RWPE1 (cell line): ENCODE results near the gene TMEM214.

ENCODE experiments used
- CTCF ChIA-PET: fragments of 350-600 bp; sonication (Branson Sonifier 250); formaldehyde crosslinking; extraction: SDS; loops from one replicate; lab custom pipeline; 2021; lab: Yijun Ruan, JAX
- POLR2A ChIA-PET: fragments of 400-600 bp; formaldehyde crosslinking; extraction: SDS; loops from one replicate; lab custom pipeline; 2020; ENCODE audit warnings: antibody characterized with exemption; ENCODE audit not compliant: low non-redundant PET; lab: Yijun Ruan, JAX
- DNase-seq: peaks from one replicate; pipeline ENCODE4 v3.0.0; 2012; ENCODE audit warnings: low spot score
- H3K27ac ChIP-seq: fragments of 450-650 bp; 2 replicates; pipeline ENCODE4 v1.5.1; 2017
- TF ChIP-seq, protein P1 (sequence below): fragments of 450-650 bp; conservative IDR thresholded peaks from 2 replicates; pipeline ENCODE4 v1.5.1; 2017; ENCODE audit warnings: low read depth, mild to moderate bottlenecking

Gene TMEM214

GRCh38 chr2:27083410-27084296 lies 50.9 kb downstream of the TMEM214 start:
- DNase-seq = peak; percentile 42
- TF ChIP-seq, protein P1, sequence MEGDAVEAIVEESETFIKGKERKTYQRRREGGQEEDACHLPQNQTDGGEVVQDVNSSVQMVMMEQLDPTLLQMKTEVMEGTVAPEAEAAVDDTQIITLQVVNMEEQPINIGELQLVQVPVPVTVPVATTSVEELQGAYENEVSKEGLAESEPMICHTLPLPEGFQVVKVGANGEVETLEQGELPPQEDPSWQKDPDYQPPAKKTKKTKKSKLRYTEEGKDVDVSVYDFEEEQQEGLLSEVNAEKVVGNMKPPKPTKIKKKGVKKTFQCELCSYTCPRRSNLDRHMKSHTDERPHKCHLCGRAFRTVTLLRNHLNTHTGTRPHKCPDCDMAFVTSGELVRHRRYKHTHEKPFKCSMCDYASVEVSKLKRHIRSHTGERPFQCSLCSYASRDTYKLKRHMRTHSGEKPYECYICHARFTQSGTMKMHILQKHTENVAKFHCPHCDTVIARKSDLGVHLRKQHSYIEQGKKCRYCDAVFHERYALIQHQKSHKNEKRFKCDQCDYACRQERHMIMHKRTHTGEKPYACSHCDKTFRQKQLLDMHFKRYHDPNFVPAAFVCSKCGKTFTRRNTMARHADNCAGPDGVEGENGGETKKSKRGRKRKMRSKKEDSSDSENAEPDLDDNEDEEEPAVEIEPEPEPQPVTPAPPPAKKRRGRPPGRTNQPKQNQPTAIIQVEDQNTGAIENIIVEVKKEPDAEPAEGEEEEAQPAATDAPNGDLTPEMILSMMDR = no peak
- ChIA-PET POLR2A (interaction anchor here (0.7 kb wide), 1 partner anchor 13 kb away, joined by 3 read pairs; no protein-coding TSS in a partner anchor), CTCF (interaction anchor here (1.0 kb wide), 1 partner anchor 124 kb away, joined by 4 read pairs; no protein-coding TSS in a partner anchor)
- peak overlapping the region; percentile 83 for H3K27ac ChIP-seq

DNA sequence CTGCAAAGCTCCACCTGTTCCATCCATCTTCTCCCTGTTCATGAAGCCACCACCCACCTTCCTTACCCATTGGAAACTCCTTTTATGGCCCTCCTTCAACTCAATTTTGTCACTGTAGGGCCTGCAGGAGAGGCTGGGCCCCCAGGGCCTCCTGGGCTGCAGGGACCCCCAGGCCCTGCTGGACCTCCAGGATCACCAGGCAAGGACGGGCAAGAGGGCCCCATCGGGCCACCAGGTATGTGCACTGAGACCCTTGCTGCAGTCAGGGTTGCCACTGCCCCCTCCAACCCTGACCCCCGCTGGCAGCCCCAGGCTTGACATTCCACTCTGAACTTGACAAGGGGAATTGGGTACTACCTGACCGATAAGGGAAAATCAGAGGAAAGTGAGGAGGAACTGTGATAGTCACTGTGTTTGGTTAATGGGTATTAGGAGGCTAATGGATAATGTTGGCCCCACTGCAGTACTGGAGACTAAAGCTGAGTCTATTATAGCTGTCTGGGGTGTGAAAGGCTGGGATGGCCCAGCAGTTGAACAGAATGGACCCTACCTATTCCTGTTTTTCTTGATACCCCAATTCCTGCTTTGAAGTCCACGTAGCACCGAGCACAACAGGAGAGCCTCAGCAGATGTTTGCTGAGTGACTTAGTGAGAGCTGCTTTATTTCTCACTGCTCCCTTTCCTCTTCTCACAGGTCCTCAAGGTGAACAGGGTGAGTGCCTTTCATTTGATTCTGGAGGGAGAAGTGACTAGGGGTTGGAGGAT lies 51.7 kb downstream of the TMEM214 start:
- CTCF ChIA-PET = interaction anchor here (1.8 kb wide), 1 partner anchor 123 kb away, joined by 8 read pairs; no protein-coding TSS in a partner anchor
- TF ChIP-seq, protein P1 = no peak
- peak overlapping the region; percentile 83 for H3K27ac ChIP-seq
- POLR2A ChIA-PET = no interaction called here
- DNase-seq = no peak

DNA sequence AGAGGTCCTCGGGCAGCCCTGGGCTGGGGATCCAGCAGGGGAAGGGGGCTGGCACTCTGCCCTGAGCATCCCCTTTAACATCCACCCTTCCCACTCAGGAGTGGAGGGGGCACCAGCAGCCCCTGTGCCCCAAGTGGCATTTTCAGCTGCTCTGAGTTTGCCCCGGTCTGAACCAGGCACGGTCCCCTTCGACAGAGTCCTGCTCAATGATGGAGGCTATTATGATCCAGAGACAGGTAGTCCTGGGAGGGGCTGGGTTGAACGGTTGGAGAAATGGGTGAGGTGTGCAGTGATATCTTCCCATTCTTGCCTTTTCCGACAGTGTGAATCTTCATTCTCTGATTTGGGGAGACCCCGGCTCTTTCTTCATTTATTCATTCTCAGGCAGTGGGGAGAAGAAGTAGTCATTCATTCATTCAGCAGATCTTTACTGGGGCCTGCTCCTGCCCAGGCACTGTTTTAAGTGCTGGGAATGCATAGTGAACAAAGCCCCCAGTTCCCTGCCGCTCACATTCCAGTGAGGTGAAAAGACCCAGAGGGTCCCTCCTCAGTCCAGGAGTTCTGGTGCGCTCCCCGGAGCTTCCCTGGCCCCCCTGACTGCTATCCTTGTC lies 52.4 kb downstream of the TMEM214 start:
- DNase-seq = no peak
- POLR2A ChIA-PET = interaction anchor here (1.0 kb wide), 1 partner anchor 35 kb away, joined by 4 read pairs; no protein-coding TSS in a partner anchor
- CTCF ChIA-PET = interaction anchor here (0.7 to 1.8 kb wide), 3 partner anchors 13 to 124 kb away, joined by 3 to 8 read pairs (median 3); partner anchors contain the start of gene OST4
- TF ChIP-seq, protein P1 = no peak
- H3K27ac ChIP-seq = peak overlapping the region; percentile 83

DNA sequence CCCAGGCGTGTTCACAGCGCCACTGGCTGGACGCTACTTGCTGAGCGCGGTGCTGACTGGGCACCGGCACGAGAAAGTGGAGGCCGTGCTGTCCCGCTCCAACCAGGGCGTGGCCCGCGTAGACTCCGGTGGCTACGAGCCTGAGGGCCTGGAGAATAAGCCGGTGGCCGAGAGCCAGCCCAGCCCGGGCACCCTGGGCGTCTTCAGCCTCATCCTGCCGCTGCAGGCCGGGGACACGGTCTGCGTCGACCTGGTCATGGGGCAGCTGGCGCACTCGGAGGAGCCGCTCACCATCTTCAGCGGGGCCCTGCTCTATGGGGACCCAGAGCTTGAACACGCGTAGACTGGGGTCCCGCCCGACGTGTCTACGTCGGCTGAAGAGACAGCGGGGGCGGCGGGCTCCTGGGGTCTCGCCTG lies 52.9 kb downstream of the TMEM214 start:
- POLR2A ChIA-PET = interaction anchor here (1.0 kb wide), 1 partner anchor 35 kb away, joined by 4 read pairs; no protein-coding TSS in a partner anchor
- DNase-seq = peak; percentile 45
- H3K27ac ChIP-seq = peak overlapping the region; percentile 83
- TF ChIP-seq, protein P1 = peak; percentile 55
- CTCF ChIA-PET = interaction anchor here (0.6 to 1.8 kb wide), 4 partner anchors 14 to 177 kb away, joined by 3 to 8 read pairs (median 4); partner anchors contain the start of gene OST4

DNA sequence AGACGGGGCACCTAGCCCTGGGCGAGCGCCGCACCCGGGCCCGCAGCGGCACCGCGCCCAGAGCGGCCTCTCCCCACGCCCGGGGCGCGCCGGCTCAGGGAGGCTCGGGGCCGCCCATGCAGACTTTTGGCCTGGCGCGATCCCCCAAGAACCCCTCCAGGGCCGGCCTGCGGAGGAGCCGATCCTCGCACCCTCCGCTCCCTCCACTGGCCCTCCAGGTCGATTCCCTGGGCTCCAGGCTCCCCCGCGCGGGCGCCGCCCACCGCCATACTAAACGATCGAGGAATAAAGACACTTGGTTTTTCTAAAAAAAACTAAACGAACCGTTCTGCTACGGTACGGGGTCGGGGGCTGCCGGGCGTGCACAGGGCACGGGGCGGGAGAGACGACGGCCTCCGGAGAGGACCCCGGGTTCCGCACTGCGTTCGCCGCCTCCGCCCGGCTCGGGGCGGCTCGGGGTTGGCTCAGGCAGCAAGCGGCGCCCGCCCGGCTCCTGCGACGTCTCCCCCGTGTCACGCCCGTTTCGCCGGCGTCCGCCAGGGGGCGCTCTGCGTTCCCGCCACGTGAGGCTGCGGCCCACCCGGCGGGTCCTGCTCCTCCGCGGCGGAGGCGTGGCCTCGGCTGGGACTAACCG lies 53.4 kb downstream of the TMEM214 start:
- peak overlapping the region; percentile 83 for H3K27ac ChIP-seq
- peak; percentile 97 for DNase-seq
- TF ChIP-seq, protein P1 = peak; percentile 87
- ChIA-PET CTCF (interaction anchor here (0.6 to 1.8 kb wide), 7 partner anchors 9 to 177 kb away, joined by 3 to 8 read pairs (median 3); partner anchors contain the start of gene OST4), POLR2A (interaction anchor here (0.8 to 1.0 kb wide), 2 partner anchors 10 to 36 kb away, joined by 3 to 4 read pairs; no protein-coding TSS in a partner anchor)
